ENCODE results near the gene EWSR1.
"Not testable (repeated sequence)": the region's sequence is repeated elsewhere in the genome, so short reads cannot be mapped to it uniquely, and the experiment has no call there.

Gene EWSR1

GRCh38 chr22:29247891-29248290 is 20.2 kb upstream of the EWSR1 start:
- DNase-seq: not testable (repeated sequence)

- no peak for DNase-seq
Observed at GRCh38 chr22:29251265-29251664, 16.8 kb upstream of the EWSR1 start.

- no peak for DNase-seq
Observed at GRCh38 chr22:29251981-29252911, 15.8 kb upstream of the EWSR1 start.

GRCh38 chr22:29253561-29254285 is 14.3 kb upstream of the EWSR1 start:
- no peak for DNase-seq

GRCh38 chr22:29254286-29254660 is 13.8 kb upstream of the EWSR1 start:
- DNase-seq: no peak

GRCh38 chr22:29255064-29255621 is 12.9 kb upstream of the EWSR1 start:
- DNase-seq: no peak

GRCh38 chr22:29256606-29257325 is 11.3 kb upstream of the EWSR1 start:
- DNase-seq: no peak

GRCh38 chr22:29257751-29258181 is 10.3 kb upstream of the EWSR1 start:
- DNase-seq: no peak

GRCh38 chr22:29258407-29259252 is 9.4 kb upstream of the EWSR1 start:
- no peak for DNase-seq

GRCh38 chr22:29259253-29259899 is 8.7 kb upstream of the EWSR1 start:
- no peak for DNase-seq

GRCh38 chr22:29260031-29260560 is 8.0 kb upstream of the EWSR1 start:
- no peak for DNase-seq

GRCh38 chr22:29260601-29261315 is 7.3 kb upstream of the EWSR1 start:
- DNase-seq: no peak

GRCh38 chr22:29263791-29264276 is 4.2 kb upstream of the EWSR1 start:
- DNase-seq: no peak

GRCh38 chr22:29265305-29265704 is 2.8 kb upstream of the EWSR1 start:
- no peak for DNase-seq

GRCh38 chr22:29265929-29266328 is 2.1 kb upstream of the EWSR1 start:
- DNase-seq: no peak

- DNase-seq: no peak
Observed at GRCh38 chr22:29266564-29267461, 1.3 kb upstream of the EWSR1 start.

GRCh38 chr22:29267462-29267857 is 608 bp upstream of the EWSR1 start:
- DNase-seq: no peak

GRCh38 chr22:29268511-29269229 is 602 bp downstream of the EWSR1 start:
- peak; percentile 25 for DNase-seq

- DNase-seq: no peak
Observed at GRCh38 chr22:29269230-29269604, 1.1 kb downstream of the EWSR1 start.
